Measurements from ENCODE around the gene SAMD14.

SAMD14 gene

GRCh38 chr17:50165867-50166517 is 36.0 kb upstream of the SAMD14 start, which contains the start of gene SGCA:
SGCA (plus strand) TSS chr17:50166005; CDS start chr17:50166041, 36 bp downstream.
- DNase-seq = no peak

GRCh38 chr17:50165466-50165865 is 35.5 kb upstream of the SAMD14 start:
- no peak for DNase-seq

GRCh38 chr17:50165066-50165465 is 35.1 kb upstream of the SAMD14 start:
- no peak for DNase-seq

GRCh38 chr17:50164697-50164988 is 34.7 kb upstream of the SAMD14 start:
- no peak for DNase-seq

GRCh38 chr17:50163843-50164696 is 34.1 kb upstream of the SAMD14 start:
- DNase-seq = no peak

- DNase-seq = no peak
These were observed 32.7 kb upstream of the SAMD14 start for GRCh38 chr17:50162466-50163254.

GRCh38 chr17:50161911-50162288 is 31.9 kb upstream of the SAMD14 start:
- no peak for DNase-seq

- DNase-seq = peak; percentile 88
These were observed 31.3 kb upstream of the SAMD14 start for GRCh38 chr17:50161023-50161910.

GRCh38 chr17:50157891-50158290 is 27.9 kb upstream of the SAMD14 start:
- DNase-seq = no peak

- DNase-seq = no peak
These were observed 25.3 kb upstream of the SAMD14 start for GRCh38 chr17:50155115-50155819.

- no peak for DNase-seq
These were observed 24.6 kb upstream of the SAMD14 start for GRCh38 chr17:50154604-50155003.

- no peak for DNase-seq
These were observed 24.0 kb upstream of the SAMD14 start for GRCh38 chr17:50153650-50154575.

GRCh38 chr17:50152736-50153135 is 22.8 kb upstream of the SAMD14 start:
- no peak for DNase-seq

- peak; percentile 82 for DNase-seq
These were observed 22.1 kb upstream of the SAMD14 start for GRCh38 chr17:50151937-50152547.

GRCh38 chr17:50151041-50151936 is 21.3 kb upstream of the SAMD14 start:
- DNase-seq = peak; percentile 69

GRCh38 chr17:50150354-50151040 is 20.5 kb upstream of the SAMD14 start, which contains the start of gene PPP1R9B:
PPP1R9B (minus strand) TSS chr17:50150677; CDS start chr17:50150513, 164 bp downstream.
- DNase-seq = peak; percentile 66

GRCh38 chr17:50149417-50150353 is 19.7 kb upstream of the SAMD14 start:
- peak; percentile 77 for DNase-seq

All from right kidney (tissue), 1 donor.